H9 (cell line): ENCODE results near the gene MAGI1. TPM values are rescaled to one million over a fixed set of nuclear protein-coding genes. Genes with fewer than 3 reads are reported as not detected.

Experiments used
- DNase-seq: peaks from one replicate; pipeline ENCODE4 v3.0.0-alpha.2; 2017
- H2AFZ ChIP-seq: one replicate; pipeline ENCODE4 v1.6.1; 2013; ENCODE audit warnings: mild to moderate bottlenecking, low read length, control low read depth, moderate library complexity
- H2AK5ac ChIP-seq: 2 replicates; pipeline ENCODE4 v1.6.1; 2013; ENCODE audit warnings: low read length, control low read depth, mixed read lengths; ENCODE audit not compliant: insufficient read length
- H2BK120ac ChIP-seq: one replicate; pipeline ENCODE4 v1.6.1; 2013; ENCODE audit warnings: low read depth, mild to moderate bottlenecking, low read length, control low read depth, inconsistent platforms; ENCODE audit not compliant: poor library complexity, severe bottlenecking
- H2BK12ac ChIP-seq: 2 replicates; pipeline ENCODE4 v1.6.1; 2013; ENCODE audit warnings: low read length, control low read depth, mixed read lengths, low read depth; ENCODE audit not compliant: insufficient read length
- H2BK15ac ChIP-seq: 2 replicates; pipeline ENCODE4 v1.6.1; 2013; ENCODE audit warnings: low read depth, low read length, control low read depth
- H2BK20ac ChIP-seq: one replicate; pipeline ENCODE4 v1.6.1; 2013; ENCODE audit warnings: low read depth, mild to moderate bottlenecking, low read length, control low read depth, inconsistent platforms; ENCODE audit not compliant: poor library complexity, severe bottlenecking
- H2BK5ac ChIP-seq: 2 replicates; pipeline ENCODE4 v1.6.1; 2013; ENCODE audit warnings: low read length, control low read depth, mixed read lengths; ENCODE audit not compliant: insufficient read length
- H3K14ac ChIP-seq: 2 replicates; pipeline ENCODE4 v1.6.1; 2013; ENCODE audit warnings: low read length, control low read depth; ENCODE audit not compliant: insufficient read depth
- H3K18ac ChIP-seq: 2 replicates; pipeline ENCODE4 v1.6.1; 2013; ENCODE audit warnings: low read depth, mild to moderate bottlenecking, mixed read lengths, low read length, control low read depth; ENCODE audit not compliant: insufficient read length
- H3K23ac ChIP-seq: 2 replicates; pipeline ENCODE4 v1.6.1; 2013; ENCODE audit warnings: low read length, control low read depth, mixed read lengths, low read depth; ENCODE audit not compliant: insufficient read length
- H3K23me2 ChIP-seq: 2 replicates; pipeline ENCODE4 v1.6.1; 2013; ENCODE audit warnings: low read depth, mild to moderate bottlenecking, mixed read lengths, low read length, control low read depth; ENCODE audit not compliant: insufficient read length, poor library complexity, severe bottlenecking
- H3K27ac ChIP-seq: 2 replicates; pipeline ENCODE4 v1.5.1; 2013; ENCODE audit warnings: low read length, control low read depth, mixed read lengths, low read depth; ENCODE audit not compliant: insufficient read length
- H3K27me3 ChIP-seq: 2 replicates; pipeline ENCODE4 v1.6.1; 2013; ENCODE audit warnings: low read length, control low read depth, inconsistent platforms; ENCODE audit not compliant: insufficient read depth
- H3K4ac ChIP-seq: 2 replicates; pipeline ENCODE4 v1.6.1; 2013; ENCODE audit warnings: low read depth, mild to moderate bottlenecking, control low read depth, inconsistent platforms, low read length, moderate library complexity
- H3K4me1 ChIP-seq: 2 replicates; pipeline ENCODE4 v1.6.1; 2013; ENCODE audit warnings: low read length, control low read depth, inconsistent platforms; ENCODE audit not compliant: insufficient read depth
- H3K4me2 ChIP-seq: 2 replicates; pipeline ENCODE4 v1.6.1; 2013; ENCODE audit warnings: low read length, control low read depth, mixed read lengths; ENCODE audit not compliant: insufficient read length, insufficient read depth
- H3K56ac ChIP-seq: 2 replicates; pipeline ENCODE4 v1.6.1; 2013; ENCODE audit warnings: low read depth, mild to moderate bottlenecking, mixed read lengths, low read length, control low read depth; ENCODE audit not compliant: insufficient read length
- H3K79me1 ChIP-seq: 2 replicates; pipeline ENCODE4 v1.6.1; 2013; ENCODE audit warnings: low read depth, mild to moderate bottlenecking, moderate library complexity, low read length, control low read depth, inconsistent platforms; ENCODE audit not compliant: insufficient read depth, poor library complexity, severe bottlenecking
- H3K79me2 ChIP-seq: 2 replicates; pipeline ENCODE4 v1.6.1; 2013; ENCODE audit warnings: low read length, control low read depth, inconsistent platforms; ENCODE audit not compliant: insufficient read depth
- H3K9ac ChIP-seq: 2 replicates; pipeline ENCODE4 v1.6.1; 2013; ENCODE audit warnings: low read length, control low read depth, mixed read lengths; ENCODE audit not compliant: insufficient read length; ENCODE audit errors: extremely low read depth
- H3K9me3 ChIP-seq: one replicate; pipeline ENCODE4 v1.6.1; 2013; ENCODE audit warnings: low read depth, low read length, inconsistent platforms; ENCODE audit not compliant: control insufficient read depth
- H3T11ph ChIP-seq: one replicate; pipeline ENCODE4 v1.6.1; 2013; ENCODE audit warnings: mild to moderate bottlenecking, low read length, control low read depth, inconsistent platforms
- H4K20me1 ChIP-seq: one replicate; pipeline ENCODE4 v1.6.1; 2013; ENCODE audit not compliant: control insufficient read depth, insufficient read length, insufficient read depth
- H4K5ac ChIP-seq: 2 replicates; pipeline ENCODE4 v1.6.1; 2013; ENCODE audit warnings: low read depth, mild to moderate bottlenecking, mixed read lengths, low read length, control low read depth; ENCODE audit not compliant: insufficient read length
- H4K8ac ChIP-seq: replicated peaks from 2 replicates; pipeline ENCODE4 v1.6.1; 2013; ENCODE audit warnings: low read length, control low read depth, mixed read lengths, low read depth; ENCODE audit not compliant: insufficient read length
- H4K91ac ChIP-seq: 2 replicates; pipeline ENCODE4 v1.6.1; 2013; ENCODE audit warnings: low read depth, mild to moderate bottlenecking, moderate library complexity, mixed read lengths, low read length, control low read depth; ENCODE audit not compliant: insufficient read length
- H3K27ac Mint-ChIP-seq, 3 experiments: 2 replicates in 2 of 3; 3 replicates in 1 of 3; pipeline ENCODE4 v1.8.0; 2020 to 2021; ENCODE audit warnings: mixed read lengths in 3 of 3, mild to moderate bottlenecking in 1 of 3, moderate library complexity in 1 of 3
- H3K27me3 Mint-ChIP-seq: 2 replicates; pipeline ENCODE4 v1.8.0; 2021; ENCODE audit warnings: low read depth, mild to moderate bottlenecking, moderate library complexity, mixed read lengths
- H3K36me3 Mint-ChIP-seq, 3 experiments: 2 replicates in 2 of 3; 3 replicates in 1 of 3; pipeline ENCODE4 v1.8.0; 2020 to 2021; ENCODE audit warnings: low read depth in 3 of 3, mixed read lengths in 3 of 3; ENCODE audit not compliant: insufficient read depth in 1 of 3
- H3K4me1 Mint-ChIP-seq, 2 experiments: 2 replicates each; pipeline ENCODE4 v1.8.0; 2020; ENCODE audit warnings: mixed read lengths in 2 of 2
- H3K4me3 Mint-ChIP-seq, 2 experiments: 2 replicates in 1 of 2; 3 replicates in 1 of 2; pipeline ENCODE4 v1.8.0; 2020 to 2021; ENCODE audit warnings: mild to moderate bottlenecking in 2 of 2, mixed read lengths in 2 of 2, moderate library complexity in 1 of 2
- H3K9me3 Mint-ChIP-seq, 2 experiments: 2 replicates in 1 of 2; 3 replicates in 1 of 2; pipeline ENCODE4 v1.8.0; 2020; ENCODE audit warnings: mild to moderate bottlenecking in 2 of 2, mixed read lengths in 2 of 2, moderate library complexity in 1 of 2
- CTCF ChIP-seq: fragments of 200-600 bp; sonication (generic); conservative IDR thresholded peaks from 3 replicates; pipeline ENCODE4 v1.8.0; 2021; ENCODE audit warnings: antibody characterized with exemption, mild to moderate bottlenecking
- WGBS: extraction: QIAGEN DNeasy Blood & Tissue Kit; methylation state at CpG from one replicate; pipeline ENCODE4 v1.1.7; 2013; ENCODE audit warnings: missing lambda C conversion rate, low lambda C conversion rate, mixed read lengths; ENCODE audit not compliant: insufficient read length; ENCODE audit errors: extremely low coverage; 5-methylcytosine and 5-hydroxymethylcytosine counted together
- total RNA-seq: library from RNA; stranded (reverse); gene quantifications from 2 replicates; pipeline ENCODE4 v1.2.1, GENCODE V29; 2021

Gene MAGI1
- total RNA-seq, 1 experiment from 2014 or later: 65.7 TPM

- no peak overlapping the region for H3K4me3 Mint-ChIP-seq
- no peaks in the 10 kb centered on the region for H3K9me3 Mint-ChIP-seq
- H2AFZ ChIP-seq: no peak overlapping the region
- no peaks in the 10 kb centered on the region for H3K23me2 ChIP-seq
- H4K20me1 ChIP-seq: no peaks in the 10 kb centered on the region
- peak overlapping the region in 1 of 3 experiments; percentile 54; a peak in 4 of 7 replicates for H3K27ac Mint-ChIP-seq
- no peaks in the 10 kb centered on the region for H3K79me1 ChIP-seq
- no peak overlapping the region for H3K18ac ChIP-seq
- no peak overlapping the region for H3K27ac ChIP-seq
- no peak overlapping the region for H2BK12ac ChIP-seq
- no peak overlapping the region for H4K5ac ChIP-seq
- TF ChIP-seq CTCF: no peak
- no peak overlapping the region for H2BK20ac ChIP-seq
- H3K27me3 ChIP-seq: no peaks in the 10 kb centered on the region
- no peak for DNase-seq
- no peak overlapping the region for H4K8ac ChIP-seq
- H2BK15ac ChIP-seq: no peak overlapping the region
- no peaks in the 10 kb centered on the region; the same call in 1 of the 2 replicates for H3K27me3 Mint-ChIP-seq
- no peak overlapping the region for H3K4me2 ChIP-seq
- H3K36me3 Mint-ChIP-seq: peaks cover 0 to 6% (median 2%) of the 10 kb centered on the region in 3 experiments; a peak in 4 of 7 replicates
- no peaks in the 10 kb centered on the region for H3K79me2 ChIP-seq
- H3K4me1 Mint-ChIP-seq: peaks cover 20 to 41% of the 10 kb centered on the region in 2 experiments
- no peak overlapping the region for H3K4ac ChIP-seq
- H3K14ac ChIP-seq: no peak overlapping the region
- H3K4me1 ChIP-seq: 0 out of 2 replicates have a peak, but pooled peaks cover 1% of the 10 kb centered on the region
- H3K9ac ChIP-seq: no peak overlapping the region
- no peak overlapping the region for H2BK120ac ChIP-seq
- no peak overlapping the region for H2AK5ac ChIP-seq
- no peak overlapping the region for H3T11ph ChIP-seq
- no peak overlapping the region for H3K23ac ChIP-seq
- H3K9me3 ChIP-seq: no peaks in the 10 kb centered on the region
- no peak overlapping the region for H2BK5ac ChIP-seq
- H4K91ac ChIP-seq: no peak overlapping the region
- H3K56ac ChIP-seq: no peak overlapping the region
- WGBS: no CpG with 5 or more reads among the region's 5 CpGs
Observed at GRCh38 chr3:65350801-65351476, 687.8 kb downstream of the MAGI1 start.
